DMS53 treated with DMSO at 0.1 percent for 48 hours (cell line): Measurements from ENCODE around the gene PTOV1.
A peak's percentile ranks its signal among the peaks of the same experiment; 100 is the strongest.

ENCODE experiments used
- DNase-seq: peaks from one replicate; lab custom pipeline; 2025; ENCODE audit not compliant: unreplicated experiment; lab: John Stamatoyannopoulos, UW

Gene PTOV1

GRCh38 chr19:49873129-49873521 is 22.2 kb downstream of the PTOV1 start:
- no peak for DNase-seq

- DNase-seq: no peak
These were observed 22.9 kb downstream of the PTOV1 start for GRCh38 chr19:49873834-49874233.

- no peak for DNase-seq
These were observed 23.7 kb downstream of the PTOV1 start for GRCh38 chr19:49874503-49875157.

- DNase-seq: no peak
These were observed 24.2 kb downstream of the PTOV1 start for GRCh38 chr19:49875177-49875576.

GRCh38 chr19:49875857-49876421 is 25.0 kb downstream of the PTOV1 start:
- no peak for DNase-seq

- peak; percentile 88 for DNase-seq
These were observed 25.6 kb downstream of the PTOV1 start for GRCh38 chr19:49876422-49877019.

- DNase-seq: peak; percentile 97
These were observed 26.3 kb downstream of the PTOV1 start, which contains the start of the genes AKT1S1 and TBC1D17 for GRCh38 chr19:49877020-49877878. Gene AKT1S1, minus strand, starts transcription at chr19:49877355. Its CDS starts 4,060 bp downstream, at chr19:49873295. Gene TBC1D17, plus strand, starts transcription at chr19:49877702. Its CDS starts 22 bp downstream, at chr19:49877724.

GRCh38 chr19:49877879-49878743 is 27.2 kb downstream of the PTOV1 start:
- DNase-seq: peak; percentile 89

GRCh38 chr19:49878744-49879070 is 27.7 kb downstream of the PTOV1 start:
- no peak for DNase-seq

GRCh38 chr19:49879243-49879963 is 28.4 kb downstream of the PTOV1 start:
- no peak for DNase-seq

GRCh38 chr19:49880162-49880869 is 29.4 kb downstream of the PTOV1 start:
- no peak for DNase-seq

- no peak for DNase-seq
These were observed 30.2 kb downstream of the PTOV1 start for GRCh38 chr19:49881186-49881585.

GRCh38 chr19:49881672-49882394 is 30.9 kb downstream of the PTOV1 start:
- DNase-seq: no peak

GRCh38 chr19:49882643-49883042 is 31.7 kb downstream of the PTOV1 start:
- DNase-seq: no peak

- DNase-seq: no peak
These were observed 32.1 kb downstream of the PTOV1 start for GRCh38 chr19:49883094-49883493.

GRCh38 chr19:49884109-49884508 is 33.1 kb downstream of the PTOV1 start:
- no peak for DNase-seq

GRCh38 chr19:49884760-49885159 is 33.8 kb downstream of the PTOV1 start:
- DNase-seq: no peak

GRCh38 chr19:49887037-49887664 is 36.2 kb downstream of the PTOV1 start:
- DNase-seq: peak; percentile 55
